K562 (cell line): ENCODE measurements around the gene PRKCE. TPM values are rescaled to one million over a fixed set of nuclear protein-coding genes. Genes with fewer than 3 reads are reported as not detected.

Experiments used
- REST ChIP-seq, 2 experiments: fragments of 450-650 bp; formaldehyde crosslinking in 1 of 2; IDR thresholded peaks; 2 replicates each; pipeline versions ENCODE4 v1.4.0 to v1.6.1; 2014 to 2020; ENCODE audit warnings: mild to moderate bottlenecking in 2 of 2, borderline replicate concordance in 1 of 2, low read depth in 1 of 2
- SAFB2 ChIP-seq: fragments of 200-400 bp; formaldehyde crosslinking; IDR thresholded peaks from 2 replicates; pipeline ENCODE4 v1.6.1; 2018; ENCODE audit warnings: borderline replicate concordance, low read length, low read depth, moderate library complexity; ENCODE audit not compliant: severe bottlenecking
- SNIP1 ChIP-seq: fragments of 450-650 bp; IDR thresholded peaks from 2 replicates; pipeline ENCODE4 v1.7.1; 2017; ENCODE audit warnings: low read depth, mild to moderate bottlenecking
- SRSF9 ChIP-seq: fragments of 200-400 bp; formaldehyde crosslinking; IDR thresholded peaks from 2 replicates; pipeline ENCODE4 v1.6.1; 2017; ENCODE audit warnings: low read depth, low read length, borderline replicate concordance
- TAF9B ChIP-seq: fragments of 450-650 bp; IDR thresholded peaks from 2 replicates; pipeline ENCODE4 v1.6.1; 2018; ENCODE audit warnings: mild to moderate bottlenecking; ENCODE audit not compliant: partially characterized antibody
- TARDBP ChIP-seq: fragments of 450-650 bp; IDR thresholded peaks from 2 replicates; pipeline ENCODE4 v1.6.1; 2016
- USF1 ChIP-seq: sonication (generic); formaldehyde crosslinking; IDR thresholded peaks from 2 replicates; pipeline ENCODE4 v1.9.0; 2022; ENCODE audit warnings: mild to moderate bottlenecking, missing genetic modification reagents
- polyA plus RNA-seq, 8 experiments: library from polyadenylated mRNA; depleted of rRNA in 4 of 8; stranded (reverse) in 5 of 8; unstranded in 3 of 8; fragments of >200 nt; fragmentation: Nextera tagmentation in 2 of 8; fragmentation: Illumina TruSeq in 1 of 8; extraction: Ambion mirVana in 2 of 8; extraction: Trizol in 1 of 8; gene quantifications; 2 replicates each; pipeline versions ENCODE4 v1.2.1 to v1.2.3, GENCODE V29; 2011 to 2014; ENCODE audit warnings: inconsistent platforms in 1 of 8, missing spikeins in 1 of 8
- total RNA-seq, 7 experiments: library from RNA; depleted of rRNA in 6 of 7; stranded (reverse); fragments of >200 nt in 6 of 7; fragmentation: Illumina TruSeq in 2 of 7; extraction: Trizol in 2 of 7; gene quantifications; 2 replicates each; pipeline versions ENCODE4 v1.2.1 to v1.2.3, GENCODE V29; 2011 to 2021; ENCODE audit warnings: low replicate concordance in 1 of 7

Gene PRKCE
- total and polyA plus RNA-seq, 9 of the 15 experiments (the other 6 are each of a cell fraction or from before 2014, with no cell fraction given) = 0.06 to 1.0 (median 0.22) TPM; not detected in 1

- TF ChIP-seq REST (IDR thresholded peaks at IDR 0.05; ENCODE audit: borderline replicate concordance) (peak; percentile 75), REST (CRISPR knock-in tag; IDR thresholded peaks at IDR 0.05; ENCODE audit: low read depth) (no peak), TARDBP (no peak), USF1 (CRISPR knock-in tag) (peak; percentile 96), SNIP1 (peak; percentile 56; the same call in 1 of the 2 replicates), SAFB2 (no peak), SRSF9 (no peak), TAF9B (peak; percentile 20)
- TF ChIP-seq, all 486 proteins: peak for 56
Measured at GRCh38 chr2:45610281-45611019, 41.0 kb upstream of the PRKCE start (continued).
